Limb (tissue), 2 donors: ENCODE data around the gene ARHGDIB.

ENCODE experiments used
- DNase-seq, 2 donors: peaks; one replicate each; pipeline ENCODE4 v3.0.0-alpha.2; 2016; ENCODE audit errors: extremely low spot score in 2 of 2

ARHGDIB gene

DNA sequence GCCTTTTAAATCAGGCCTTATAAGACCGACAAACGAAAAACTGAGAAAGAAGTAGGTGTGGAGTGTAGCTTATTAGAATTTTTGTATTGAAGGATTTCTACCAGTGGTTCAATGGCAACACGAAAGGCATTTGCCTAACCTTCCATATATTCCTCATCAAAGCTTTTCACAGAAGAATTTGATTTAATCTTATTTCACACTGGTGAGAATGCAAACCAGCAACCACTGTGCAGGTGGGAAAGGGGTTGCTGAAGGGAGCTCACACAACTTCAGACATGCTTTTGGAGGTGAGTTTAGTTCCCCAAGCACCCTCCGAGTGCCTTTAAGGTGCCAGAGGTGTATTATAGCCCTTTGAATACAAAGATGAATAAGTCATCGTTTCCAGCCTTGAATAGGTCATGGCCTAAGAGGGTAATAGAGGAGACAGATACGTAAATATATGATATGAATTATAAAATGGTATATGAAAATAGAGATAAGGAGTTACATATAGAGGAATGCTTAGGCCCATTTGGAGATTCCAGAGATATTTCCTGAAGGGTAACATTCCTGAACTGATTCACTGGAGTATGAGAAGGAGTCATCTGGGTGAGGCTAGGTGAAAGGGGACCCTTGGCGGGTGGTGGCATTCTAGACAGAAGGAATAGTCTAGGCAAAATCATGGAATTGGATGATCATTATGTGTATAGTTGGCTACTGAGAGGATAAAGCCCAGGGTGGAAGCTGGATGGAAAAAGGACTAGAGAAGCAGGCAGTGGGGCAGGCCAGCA is 29.4 kb downstream of the ARHGDIB start:
- no peak for DNase-seq

DNA sequence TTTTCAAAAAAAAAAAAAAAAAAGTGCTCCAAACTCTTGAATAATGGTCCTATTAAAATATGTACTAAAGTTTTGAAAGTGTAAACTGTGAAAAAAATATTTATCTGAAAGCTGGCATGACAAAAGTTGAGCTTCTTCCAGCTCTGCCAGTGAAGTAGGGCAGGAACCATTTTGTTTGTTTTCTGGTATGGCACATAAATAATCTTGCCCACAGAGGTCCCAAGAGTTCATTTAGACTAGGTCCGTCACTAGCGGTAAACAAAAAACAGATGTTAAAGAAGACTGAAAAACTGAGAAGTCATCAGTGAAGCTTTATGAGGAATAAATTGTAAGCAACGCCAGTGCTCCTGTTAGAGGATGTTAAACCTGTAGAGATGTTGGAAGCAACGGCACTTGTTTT is 30.0 kb downstream of the ARHGDIB start:
- DNase-seq: no peak

DNA sequence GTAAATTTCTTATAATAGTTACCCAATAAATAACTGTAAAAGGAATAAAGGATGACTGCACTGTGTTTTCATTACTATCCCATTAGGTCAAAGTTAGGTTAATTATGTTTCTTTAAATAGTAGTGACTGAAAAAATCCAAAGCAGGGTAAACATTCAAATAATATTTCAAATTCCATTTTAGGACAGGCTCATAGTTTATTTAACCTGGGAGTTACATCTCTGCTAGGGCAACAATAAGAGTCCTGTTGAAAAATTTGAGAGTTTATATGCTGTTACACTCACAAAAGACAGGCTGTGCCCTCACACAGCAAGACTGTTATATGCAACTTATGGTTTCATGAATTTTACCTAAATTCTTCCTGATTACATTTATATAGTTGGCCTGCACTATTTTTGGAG is 31.1 kb downstream of the ARHGDIB start:
- no peak for DNase-seq

DNA sequence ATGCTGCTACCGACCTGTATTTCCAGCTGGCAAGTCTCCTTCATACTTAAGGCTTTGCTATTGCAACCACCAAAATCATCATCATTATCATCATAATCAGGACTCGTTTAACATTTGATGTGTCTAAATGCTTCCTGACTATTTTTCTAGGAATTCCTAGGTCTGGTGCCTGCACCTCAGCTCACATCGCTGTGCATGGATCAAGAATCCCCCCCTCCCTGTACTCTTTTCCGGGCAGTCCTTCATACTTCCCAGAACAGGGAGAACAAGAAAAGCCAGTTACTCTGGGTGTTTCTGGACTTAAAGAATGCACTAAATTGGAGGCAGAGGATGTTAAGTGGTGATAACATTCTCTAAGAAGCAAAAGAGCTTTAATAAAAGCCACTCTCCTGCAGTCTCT is 32.5 kb downstream of the ARHGDIB start:
- DNase-seq: peak; percentile 47 to 56

DNA sequence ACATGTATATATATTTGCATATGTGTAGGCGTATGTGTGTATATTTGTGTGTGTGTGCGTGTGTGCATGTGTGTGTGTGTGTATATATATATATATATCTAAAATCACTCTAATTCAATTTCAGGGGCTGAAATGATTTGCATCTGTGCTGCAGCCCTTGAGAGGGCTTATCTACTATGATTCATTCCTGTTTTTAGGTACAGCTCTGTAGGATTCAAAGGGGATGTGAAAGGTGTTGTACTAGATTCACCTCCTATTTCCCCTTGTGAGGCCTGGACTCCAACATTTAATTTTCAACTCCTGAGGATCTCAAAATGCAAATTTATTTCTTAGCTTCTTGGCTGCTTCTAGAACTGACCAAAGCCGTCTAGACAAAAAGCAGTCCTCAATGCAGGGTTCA is 34.1 kb downstream of the ARHGDIB start:
- no peak for DNase-seq

DNA sequence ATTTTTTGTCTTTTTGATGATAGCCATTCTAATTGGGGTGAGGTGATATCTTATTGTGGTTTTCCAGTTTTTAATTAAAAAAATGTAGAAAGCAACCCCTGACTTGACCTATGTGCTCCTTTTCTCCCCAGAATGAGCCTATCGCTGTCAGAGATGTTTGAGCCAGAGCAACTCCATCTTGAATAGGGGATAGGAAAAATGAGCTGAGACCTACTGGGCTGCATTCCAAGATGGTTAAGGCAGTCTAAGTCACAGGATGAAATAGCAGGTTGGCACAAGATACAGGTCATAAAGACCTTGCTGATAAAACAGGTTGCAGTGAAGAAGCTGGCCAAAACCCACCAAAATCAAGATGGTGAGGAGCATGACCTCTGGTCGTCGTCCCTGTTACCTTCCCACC is 36.9 kb downstream of the ARHGDIB start:
- no peak for DNase-seq

DNA sequence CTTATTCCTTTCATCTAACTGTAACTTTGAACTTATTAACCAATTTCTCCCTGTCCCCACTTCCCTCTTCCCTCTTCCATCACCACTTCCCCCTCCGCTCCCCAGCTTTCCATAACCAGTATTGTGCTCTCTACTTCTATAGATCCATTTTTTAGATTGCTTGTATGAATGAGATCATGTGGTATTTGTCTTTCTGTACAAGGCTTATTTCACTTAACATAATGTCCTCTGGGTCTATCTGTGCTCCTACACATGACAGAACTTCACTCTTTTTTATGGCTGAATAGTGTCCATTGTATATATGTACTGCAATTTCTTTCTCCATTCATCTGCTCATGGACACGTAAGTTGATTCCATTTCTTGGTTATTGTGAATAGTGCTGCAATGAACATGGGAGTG is 37.5 kb downstream of the ARHGDIB start:
- no peak for DNase-seq

DNA sequence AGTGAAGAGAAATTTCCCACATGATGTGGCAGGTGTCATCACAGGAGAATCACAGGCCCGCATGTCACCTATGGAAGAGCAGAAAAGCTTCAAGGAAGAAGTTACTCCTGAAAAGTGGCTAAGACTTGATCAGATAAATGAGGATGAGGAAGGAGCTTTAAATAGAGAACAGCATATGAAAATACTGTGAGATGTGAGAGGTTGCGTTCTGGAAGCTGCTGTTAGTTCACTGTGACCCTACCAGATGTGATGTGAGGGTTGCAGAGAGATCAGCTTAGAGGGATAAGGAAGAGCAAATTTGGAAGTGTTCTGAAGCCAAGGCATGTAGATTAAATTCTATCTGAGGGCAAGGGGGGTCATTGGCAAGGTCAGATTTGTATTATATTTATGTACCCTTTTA is 40.2 kb downstream of the ARHGDIB start:
- no peak for DNase-seq

DNA sequence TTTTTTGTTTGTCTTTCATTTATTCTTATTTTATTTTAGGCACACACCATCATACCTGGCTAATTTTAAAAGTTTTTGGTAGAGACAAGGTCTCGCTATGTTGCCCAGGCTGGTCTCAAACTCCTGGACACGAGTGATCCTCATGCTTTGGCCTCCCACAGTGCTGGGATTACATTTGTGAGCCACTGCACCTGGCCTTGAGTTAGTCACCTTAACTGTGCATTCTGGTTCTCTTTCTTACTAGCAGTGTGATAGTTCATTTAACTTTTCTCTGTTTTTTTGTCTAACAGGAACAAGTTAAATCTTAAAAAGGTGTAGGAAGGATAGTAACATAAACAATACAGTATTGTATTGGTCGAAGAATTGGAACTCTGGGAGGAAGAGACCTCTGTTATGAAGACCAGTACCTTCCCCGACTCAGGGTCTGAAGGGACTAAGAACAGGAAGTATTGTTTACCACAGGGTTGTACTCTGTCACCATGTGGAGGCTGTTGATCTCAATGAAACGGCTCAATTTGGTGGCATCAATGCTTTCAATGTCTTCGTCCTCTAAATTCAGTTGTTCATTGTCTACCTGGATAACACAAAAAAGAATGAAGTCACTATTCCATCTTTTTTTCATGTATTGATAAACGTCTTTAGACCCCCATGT is 40.8 kb downstream of the ARHGDIB start:
- DNase-seq: no peak

DNA sequence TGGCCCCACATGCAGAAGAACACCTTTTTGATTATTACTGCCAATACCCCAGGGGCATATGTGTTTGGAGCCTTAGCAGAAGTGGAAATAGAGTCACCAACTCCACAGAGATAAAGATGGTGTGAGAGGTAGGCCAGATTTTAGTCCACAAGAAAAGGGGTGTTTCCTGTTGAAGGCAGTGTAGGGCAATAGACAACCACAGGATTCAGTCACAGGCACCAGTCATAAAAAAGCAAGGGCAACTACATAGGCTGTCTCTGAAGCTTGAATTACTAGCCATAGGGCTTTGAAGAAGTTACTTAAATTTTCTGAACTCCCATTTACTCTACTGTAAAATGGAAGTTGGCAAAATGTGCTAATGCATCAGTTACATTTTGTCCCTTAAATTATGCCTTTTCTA is 41.9 kb downstream of the ARHGDIB start:
- no peak for DNase-seq

DNA sequence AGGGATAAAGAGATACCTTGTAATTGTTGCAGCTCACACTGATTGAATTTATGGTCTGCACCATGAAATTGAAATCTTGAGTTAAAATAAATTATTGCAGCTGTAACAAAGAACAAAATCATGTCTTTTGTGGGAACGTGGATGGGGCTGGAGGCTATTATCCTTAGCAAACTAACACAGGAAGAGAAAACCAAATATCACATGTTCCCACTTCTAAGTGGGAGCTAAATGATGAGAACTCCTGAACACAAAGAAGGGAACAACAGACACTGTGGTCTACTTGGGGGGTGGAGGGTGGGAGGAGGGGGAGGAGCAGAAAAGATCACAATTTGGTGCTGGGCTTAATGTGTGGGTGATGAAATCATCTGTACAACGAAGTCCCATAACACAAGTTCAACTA is 45.7 kb downstream of the ARHGDIB start:
- DNase-seq: no peak

DNA sequence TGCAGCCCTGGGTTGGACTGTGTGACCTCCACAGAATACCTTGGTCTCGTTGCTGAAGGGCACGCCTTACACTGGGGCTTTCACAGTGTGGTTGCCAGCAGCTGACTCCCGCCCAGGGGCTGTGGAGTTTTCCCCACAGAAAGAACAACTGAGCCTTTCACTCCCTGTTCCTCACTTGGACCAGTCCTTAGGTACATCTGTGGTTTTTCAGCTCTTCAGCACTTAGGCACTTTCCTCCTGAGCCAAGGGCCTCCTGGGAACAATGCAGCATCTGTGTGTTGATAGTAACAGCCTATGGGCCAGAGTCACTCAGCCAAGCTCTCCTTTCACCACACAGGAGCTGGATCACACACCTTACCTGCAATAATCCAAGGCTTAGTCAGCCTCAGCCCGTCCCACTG is 48.0 kb downstream of the ARHGDIB start:
- DNase-seq: peak; percentile 36 to 44

DNA sequence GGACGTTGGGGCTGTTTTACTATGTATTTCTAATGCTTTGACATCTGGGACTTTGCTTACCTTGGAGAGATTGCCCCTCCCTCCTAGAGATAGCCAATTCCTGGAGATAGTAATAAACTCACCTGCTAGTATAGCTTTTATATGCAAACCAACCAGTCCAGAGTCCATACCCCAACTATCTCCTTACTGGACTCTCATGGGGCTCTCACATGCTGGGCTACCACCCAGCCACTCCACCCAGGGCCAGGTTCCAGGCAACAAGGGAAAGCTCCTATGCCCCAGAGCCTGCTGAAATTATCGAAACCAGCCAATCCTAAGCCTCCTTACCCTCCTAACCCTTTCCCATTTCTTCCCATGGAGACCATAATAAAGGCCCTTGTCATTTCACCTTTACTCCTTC is 50.3 kb downstream of the ARHGDIB start:
- DNase-seq: no peak

DNA sequence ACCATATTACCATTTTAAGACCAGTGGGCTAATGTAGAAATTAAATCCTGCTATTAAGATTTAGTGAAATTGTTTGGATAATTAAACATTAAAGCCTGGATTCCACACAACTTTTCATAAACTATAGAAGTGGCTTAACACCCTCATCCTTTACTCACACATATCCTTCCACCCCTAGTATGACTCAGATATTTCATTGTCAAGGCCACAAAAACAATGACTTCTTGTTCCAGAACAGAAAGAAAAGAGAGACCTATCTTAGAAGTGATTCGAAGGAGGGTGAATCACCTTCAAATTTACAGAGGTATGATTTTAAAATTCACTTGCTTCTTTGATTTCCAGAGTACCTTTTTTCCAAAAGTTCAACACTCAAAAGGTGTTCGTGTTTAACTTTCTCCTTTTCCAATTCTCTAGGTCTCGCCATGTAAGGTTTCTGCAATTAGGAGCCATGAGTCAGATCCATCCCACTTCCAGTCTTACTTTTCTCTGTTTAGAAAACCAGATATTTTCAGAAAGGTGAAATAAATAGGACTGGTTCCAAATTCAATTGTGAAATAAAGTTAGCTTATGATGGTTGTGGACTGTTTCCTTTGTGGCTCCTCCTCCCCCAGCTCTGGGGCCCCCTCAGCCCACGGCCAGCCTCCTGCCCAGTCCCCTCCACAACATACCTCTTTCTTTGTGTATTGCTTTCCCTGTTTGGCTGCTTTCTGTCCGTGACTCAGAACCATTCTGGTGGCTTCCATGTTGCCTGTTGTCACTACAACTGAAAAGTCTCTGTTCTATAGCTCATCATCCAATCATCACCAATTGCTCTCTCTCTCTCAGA is 51.1 kb downstream of the ARHGDIB start:
- DNase-seq: no peak

DNA sequence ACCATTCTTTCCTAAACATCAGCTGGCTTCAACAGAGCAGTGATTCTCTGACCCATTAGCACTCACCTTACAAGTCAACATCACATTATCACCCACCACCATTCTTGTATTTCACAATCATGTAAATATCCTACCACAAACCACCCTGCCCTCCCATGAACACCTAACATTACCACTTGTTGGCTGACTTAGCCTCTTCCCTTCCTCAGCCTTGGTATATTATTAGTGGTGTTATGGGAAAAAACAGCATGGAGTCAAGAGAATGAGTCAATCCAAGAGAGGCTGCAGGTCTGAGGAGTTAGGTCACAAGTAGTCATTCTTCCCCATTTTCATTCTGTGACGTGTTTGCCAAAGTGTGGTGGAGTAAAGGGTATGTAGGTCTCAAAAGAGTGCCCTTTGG is 53.4 kb downstream of the ARHGDIB start:
- no peak for DNase-seq

DNA sequence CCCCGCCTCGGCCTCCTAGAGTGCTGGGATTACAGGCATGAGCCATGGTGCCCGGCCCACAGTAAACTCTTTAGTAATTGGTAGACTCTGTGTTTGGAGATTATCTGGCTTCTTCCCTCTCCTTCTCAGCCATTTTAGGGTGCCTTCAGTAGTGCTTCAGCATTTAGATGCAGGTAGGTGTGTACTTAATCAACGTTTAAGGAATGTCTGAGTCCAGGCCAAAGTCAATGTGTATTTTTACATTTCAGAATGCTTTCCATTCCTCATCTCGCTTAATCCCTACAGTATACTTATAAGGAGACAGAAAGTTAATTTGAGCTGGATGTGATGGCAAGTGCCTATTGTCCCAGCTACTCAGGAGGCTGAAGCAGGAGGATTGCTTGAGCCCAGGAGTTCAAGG is 55.3 kb downstream of the ARHGDIB start:
- DNase-seq: no peak

DNA sequence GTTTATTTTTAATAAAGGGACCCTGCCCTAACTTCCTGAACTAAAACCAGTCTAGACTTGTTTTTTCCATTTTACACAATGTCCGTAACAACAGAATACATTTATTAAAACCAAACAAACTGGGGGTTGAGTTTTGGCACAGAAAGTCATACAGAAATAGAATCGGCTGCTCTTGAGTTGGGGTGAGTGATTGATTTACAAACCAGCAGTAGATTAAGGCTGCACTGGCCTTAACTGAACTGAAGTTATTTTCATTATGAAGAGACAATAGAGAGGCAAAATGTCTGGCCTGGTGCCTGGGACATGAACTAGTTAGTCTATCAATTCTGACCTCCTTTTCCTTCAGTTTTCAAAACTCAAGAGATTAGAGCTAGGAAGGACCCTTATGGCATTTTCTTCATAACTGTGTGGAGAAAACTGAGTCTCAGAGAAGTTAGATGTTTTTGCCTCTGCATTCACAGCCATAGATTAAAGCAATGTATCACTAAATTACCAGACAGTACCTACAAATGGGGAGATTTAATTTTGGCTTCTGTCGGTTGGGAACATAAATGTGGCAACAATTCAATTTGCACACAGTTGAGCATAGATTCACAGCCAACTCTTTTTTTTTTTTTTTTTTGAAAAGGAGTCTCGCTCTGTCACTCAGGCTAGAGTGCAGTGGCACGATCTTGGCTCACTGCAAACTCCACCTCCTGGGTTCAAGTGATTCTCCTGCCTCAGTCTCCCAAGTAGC is 56.0 kb downstream of the ARHGDIB start:
- peak in 1 of 2 donors; percentile 26 for DNase-seq

DNA sequence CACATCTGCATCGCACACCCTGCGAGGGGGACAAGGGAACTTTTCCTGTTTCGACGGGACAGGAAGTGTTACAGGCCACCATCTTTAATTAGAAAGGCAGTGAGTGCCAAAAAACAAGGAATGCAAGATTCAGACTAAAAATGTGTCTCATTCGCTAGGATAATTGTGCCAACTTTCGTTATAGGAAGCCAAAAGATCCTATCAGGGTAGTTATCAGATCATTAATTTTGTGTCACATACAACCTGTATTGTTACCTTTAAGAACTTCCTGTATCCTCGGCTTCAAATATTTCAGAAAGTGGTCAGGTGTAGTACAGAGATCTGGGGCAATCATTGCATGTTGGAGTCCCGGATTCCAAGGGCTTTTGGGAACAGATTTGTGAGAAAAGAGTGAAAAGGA is 56.5 kb downstream of the ARHGDIB start:
- no peak for DNase-seq

DNA sequence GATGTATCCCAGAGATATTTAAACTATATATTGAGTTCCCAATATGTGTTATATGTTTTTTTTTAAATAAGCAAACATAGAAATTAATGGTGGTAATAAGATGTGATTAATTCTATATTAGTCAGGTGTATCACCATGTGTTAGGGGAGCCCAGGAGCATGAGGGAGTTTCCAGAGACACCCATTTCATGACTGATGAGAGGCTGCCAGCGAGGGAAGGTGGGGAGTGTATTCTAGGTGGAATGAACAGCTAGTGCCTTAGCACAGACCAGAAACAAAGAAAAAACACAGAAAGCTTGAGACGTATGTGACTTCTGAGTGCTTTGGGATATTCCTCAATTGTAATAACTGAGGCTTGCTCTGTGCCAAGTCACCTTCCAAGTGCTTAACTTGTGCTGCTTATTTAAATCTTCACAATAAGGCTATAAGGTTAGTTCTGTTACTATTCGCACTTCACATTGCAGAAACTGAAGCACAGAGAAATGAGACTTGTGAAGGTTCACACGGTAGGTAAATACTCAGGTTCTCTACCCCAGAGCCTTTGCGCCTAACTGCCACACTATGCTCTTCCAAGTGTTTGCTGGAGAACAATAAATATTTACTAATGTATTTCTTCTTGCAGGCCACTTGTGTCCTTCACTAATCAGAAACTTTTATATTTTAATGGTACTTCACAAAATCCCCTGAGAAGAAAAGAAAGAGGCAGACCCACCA is 57.9 kb downstream of the ARHGDIB start:
- no peak for DNase-seq

DNA sequence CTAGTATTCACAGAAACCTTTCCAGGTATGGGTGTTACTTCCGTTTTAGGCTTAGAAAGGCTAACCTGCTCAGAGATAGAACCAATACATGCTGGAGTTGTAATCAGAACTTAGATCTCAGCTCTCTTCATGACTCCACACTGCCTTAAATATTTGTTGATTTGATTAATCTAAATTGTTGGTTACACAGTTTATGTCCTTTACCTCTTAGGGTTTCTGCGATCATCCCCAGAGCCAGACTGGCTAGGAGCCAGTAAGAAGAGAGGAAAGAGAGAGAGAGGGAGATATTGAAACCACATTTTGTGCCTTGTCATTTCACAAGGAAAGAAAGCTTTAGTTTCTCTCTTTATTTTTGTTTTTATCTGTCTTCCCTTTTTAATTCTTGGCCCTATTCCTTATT is 58.9 kb downstream of the ARHGDIB start:
- DNase-seq: no peak

DNA sequence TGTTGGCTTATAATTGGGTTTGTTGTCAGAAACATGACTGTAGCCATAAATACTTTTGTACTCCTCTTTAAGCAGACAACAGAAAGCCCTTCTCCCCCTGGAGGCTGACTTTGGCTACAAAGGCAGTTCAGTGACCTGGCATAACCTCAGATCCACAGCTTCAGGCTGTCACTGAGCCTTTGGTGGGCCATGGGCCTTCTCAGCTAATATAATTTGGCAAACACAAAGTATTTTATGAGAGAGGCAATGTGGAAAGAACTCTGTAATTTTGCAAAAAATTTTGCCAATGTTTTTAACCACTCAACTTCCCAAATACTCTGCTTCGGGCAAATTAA is 60.2 kb downstream of the ARHGDIB start:
- DNase-seq: no peak
